Fibroblast of peridontal ligament (primary cell): ENCODE measurements around the gene VSTM5.
"Not testable (repeated sequence)": the region's sequence is repeated elsewhere in the genome, so short reads cannot be mapped to it uniquely, and the experiment has no call there.

ENCODE experiments used
- DNase-seq: peaks from one replicate; pipeline ENCODE4 v3.0.0-alpha.2; 2010; ENCODE audit errors: extremely low read depth

Gene VSTM5

DNA sequence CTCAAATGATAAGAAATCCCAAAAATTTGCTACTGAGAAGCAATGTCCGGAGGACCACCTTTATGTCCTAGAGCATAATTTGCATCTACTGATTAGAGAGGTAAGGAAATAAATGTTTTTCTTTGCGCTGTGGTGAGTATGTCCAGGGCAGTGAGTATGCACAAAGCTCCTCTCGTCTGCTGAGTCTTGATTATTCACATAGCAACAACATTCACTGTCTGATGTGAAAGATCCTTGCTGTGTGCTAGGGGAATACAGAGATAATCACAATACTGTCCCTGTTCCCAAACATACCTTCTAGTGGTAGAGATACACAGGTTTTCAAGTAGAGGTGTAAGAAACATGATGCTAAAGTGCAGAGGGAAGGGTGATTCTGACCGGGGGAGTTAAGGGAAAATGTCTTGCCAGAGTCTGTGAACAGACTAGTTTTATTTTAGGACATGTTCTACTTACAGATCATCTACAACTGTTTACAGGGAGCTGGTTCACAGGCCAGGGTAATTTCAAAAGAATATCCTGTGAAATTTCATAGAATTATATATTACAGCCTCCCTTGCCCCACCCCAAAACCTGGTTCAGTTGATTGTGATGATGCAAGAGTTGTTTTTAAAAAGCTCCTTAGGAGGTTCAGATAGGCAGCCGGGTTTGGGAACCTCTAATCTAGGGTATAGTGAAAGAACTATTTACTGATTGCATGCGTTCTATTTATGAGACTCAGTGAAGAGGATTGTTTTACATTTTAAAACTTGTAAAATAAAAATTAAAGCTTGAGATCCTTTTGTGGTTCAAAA, 53.8 kb downstream of the VSTM5 start:
- no peak for DNase-seq

DNA sequence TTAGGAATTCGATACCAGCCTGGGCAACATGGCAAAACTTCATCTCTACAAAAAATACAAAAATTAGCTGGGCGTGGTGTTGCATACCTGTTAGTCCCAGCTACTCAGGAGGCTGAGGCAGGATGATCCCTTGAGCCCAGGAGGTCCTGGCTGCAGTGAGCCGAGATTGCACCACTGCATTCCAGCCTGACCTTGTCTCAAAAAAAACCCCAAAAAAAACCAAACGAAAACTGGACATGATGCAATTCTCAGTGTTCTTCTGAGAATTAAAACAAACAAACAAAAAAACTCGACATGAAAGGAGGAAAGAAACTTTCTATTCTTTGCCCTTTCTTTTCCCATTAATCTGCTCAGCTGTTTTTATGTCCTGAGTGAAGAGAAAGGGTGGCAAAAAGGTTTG, 58.9 kb downstream of the VSTM5 start:
- DNase-seq, result peak; percentile 5

GRCh38 chr11:93784935-93785360, 65.5 kb downstream of the VSTM5 start:
- no peak for DNase-seq

- peak; percentile 90 for DNase-seq
Measured at GRCh38 chr11:93784145-93784934, 66.1 kb downstream of the VSTM5 start, which contains the start of gene MED17. TSS of gene MED17 (plus strand) at chr11:93784282. CDS start at chr11:93784514, 232 bp downstream.

- no peak for DNase-seq
Measured at GRCh38 chr11:93783765-93784144, 66.7 kb downstream of the VSTM5 start.

GRCh38 chr11:93783362-93783761, 67.1 kb downstream of the VSTM5 start:
- no peak for DNase-seq

- DNase-seq, result no peak
Measured at GRCh38 chr11:93775289-93775688, 75.1 kb downstream of the VSTM5 start.

DNA sequence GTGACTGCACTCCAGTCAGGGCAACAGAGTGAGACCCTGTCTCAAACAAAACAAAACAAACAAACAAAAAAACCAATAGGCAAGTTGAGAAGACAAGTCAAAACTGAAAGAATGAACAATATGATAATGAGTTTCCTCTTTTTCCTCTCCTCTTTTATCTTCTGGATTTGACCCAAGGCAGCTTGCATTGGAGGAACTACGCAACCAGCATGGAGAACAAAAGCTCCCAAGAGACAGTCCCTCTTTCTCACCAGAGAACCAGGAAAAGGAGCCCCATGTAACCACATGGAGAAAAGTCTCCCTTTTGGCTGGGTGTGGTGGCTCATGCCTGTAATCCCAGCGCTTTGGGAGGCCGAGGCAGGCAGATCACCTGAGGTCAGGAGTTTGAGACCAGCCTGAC, 75.9 kb downstream of the VSTM5 start:
- DNase-seq, result not testable (repeated sequence)

- no peak for DNase-seq
Measured at GRCh38 chr11:93773601-93774200, 76.7 kb downstream of the VSTM5 start.

GRCh38 chr11:93773045-93773477, 77.4 kb downstream of the VSTM5 start:
- DNase-seq, result no peak

DNA sequence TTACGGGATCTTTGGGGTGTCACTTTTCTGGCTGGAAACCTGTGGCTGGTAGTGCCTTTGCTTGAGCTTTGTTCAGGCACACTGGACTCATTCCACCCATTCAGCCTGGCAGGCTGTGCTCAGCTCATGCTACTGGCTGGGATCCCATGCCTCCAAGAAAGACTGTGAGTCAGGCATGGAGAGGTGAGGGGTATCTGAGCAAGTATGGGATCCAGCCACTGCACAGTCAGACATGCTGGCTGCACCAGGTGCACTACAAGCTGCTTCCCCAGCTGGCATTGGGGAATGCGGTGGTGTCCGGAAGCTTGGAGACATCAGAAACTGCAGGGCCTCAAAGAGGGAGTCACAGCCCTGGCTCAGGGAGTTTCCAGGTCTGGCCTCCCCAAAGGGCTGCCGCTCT, 78.3 kb downstream of the VSTM5 start:
- no peak for DNase-seq

- no peak for DNase-seq
Measured at GRCh38 chr11:93770160-93770559, 80.3 kb downstream of the VSTM5 start.
